Ishikawa (cell line): Measurements from ENCODE around the gene THEM4.
A peak's percentile ranks its signal among the peaks of the same experiment; 100 is the strongest.

Source experiments
- CEBPB ChIP-seq: IDR thresholded peaks from 2 replicates; pipeline ENCODE4 v1.6.1; 2012
- CREB1 ChIP-seq: IDR thresholded peaks from 2 replicates; pipeline ENCODE4 v1.6.1; 2012; ENCODE audit warnings: low read depth
- EGR1 ChIP-seq: IDR thresholded peaks from 2 replicates; pipeline ENCODE4 v1.6.1; 2012
- EP300 ChIP-seq: IDR thresholded peaks from 2 replicates; pipeline ENCODE4 v1.6.1; 2012; ENCODE audit warnings: borderline replicate concordance
- FOXM1 ChIP-seq: IDR thresholded peaks from 2 replicates; pipeline ENCODE4 v1.6.1; 2012; ENCODE audit warnings: low read depth, borderline replicate concordance
- NFIC ChIP-seq: IDR thresholded peaks from 2 replicates; pipeline ENCODE4 v1.6.1; 2012
- RAD21 ChIP-seq: IDR thresholded peaks from 2 replicates; pipeline ENCODE4 v1.6.1; 2012; ENCODE audit warnings: low read depth
- REST ChIP-seq: IDR thresholded peaks from 2 replicates; pipeline ENCODE4 v1.6.1; 2012; ENCODE audit warnings: low read depth, mild to moderate bottlenecking
- TAF1 ChIP-seq: IDR thresholded peaks from 2 replicates; pipeline ENCODE4 v1.6.1; 2012; ENCODE audit warnings: low read depth, mild to moderate bottlenecking
- TCF12 ChIP-seq: IDR thresholded peaks from 2 replicates; pipeline ENCODE4 v1.6.1; 2012; ENCODE audit warnings: low read depth
- TEAD4 ChIP-seq: IDR thresholded peaks from 2 replicates; pipeline ENCODE4 v1.6.1; 2012
- USF1 ChIP-seq: IDR thresholded peaks from 2 replicates; pipeline ENCODE4 v1.6.1; 2012
- YY1 ChIP-seq: IDR thresholded peaks from 2 replicates; pipeline ENCODE4 v1.6.1; 2012; ENCODE audit warnings: low read depth
- ZBTB7A ChIP-seq: IDR thresholded peaks from 2 replicates; pipeline ENCODE4 v1.6.1; 2012; ENCODE audit warnings: low read depth
- TF ChIP-seq, protein P1 (sequence below): IDR thresholded peaks from 2 replicates; pipeline ENCODE4 v1.6.1; 2012

Gene THEM4

GRCh38 chr1:151839457-151840403 lies 69.6 kb downstream of the THEM4 start, which contains the start of gene C2CD4D:
Gene C2CD4D, minus strand, starts transcription at chr1:151839820. Its CDS starts 831 bp downstream, at chr1:151838989.
- TF ChIP-seq TAF1 (peak; percentile 42; the same call in 1 of the 2 replicates), EP300 (no peak), ZBTB7A (peak; percentile 34; the same call in 1 of the 2 replicates), RAD21 (no peak), USF1 (no peak), TEAD4 (no peak), TCF12 (peak; percentile 27; the same call in 1 of the 2 replicates), CEBPB (no peak), YY1 (no peak), NFIC (no peak; the same call in 1 of the 2 replicates), EGR1 (no peak), REST (no peak), CREB1 (no peak), FOXM1 (no peak)
- TF ChIP-seq, protein P1, sequence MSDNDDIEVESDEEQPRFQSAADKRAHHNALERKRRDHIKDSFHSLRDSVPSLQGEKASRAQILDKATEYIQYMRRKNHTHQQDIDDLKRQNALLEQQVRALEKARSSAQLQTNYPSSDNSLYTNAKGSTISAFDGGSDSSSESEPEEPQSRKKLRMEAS, result peak; percentile 77

GRCh38 chr1:151839082-151839412 lies 70.3 kb downstream of the THEM4 start:
- TF ChIP-seq YY1 (no peak), TEAD4 (no peak), ZBTB7A (no peak), CREB1 (no peak), FOXM1 (no peak), REST (no peak), CEBPB (no peak), EP300 (no peak), EGR1 (no peak), TAF1 (no peak), NFIC (no peak), TCF12 (no peak)
- TF ChIP-seq, protein P1, result no peak

DNA sequence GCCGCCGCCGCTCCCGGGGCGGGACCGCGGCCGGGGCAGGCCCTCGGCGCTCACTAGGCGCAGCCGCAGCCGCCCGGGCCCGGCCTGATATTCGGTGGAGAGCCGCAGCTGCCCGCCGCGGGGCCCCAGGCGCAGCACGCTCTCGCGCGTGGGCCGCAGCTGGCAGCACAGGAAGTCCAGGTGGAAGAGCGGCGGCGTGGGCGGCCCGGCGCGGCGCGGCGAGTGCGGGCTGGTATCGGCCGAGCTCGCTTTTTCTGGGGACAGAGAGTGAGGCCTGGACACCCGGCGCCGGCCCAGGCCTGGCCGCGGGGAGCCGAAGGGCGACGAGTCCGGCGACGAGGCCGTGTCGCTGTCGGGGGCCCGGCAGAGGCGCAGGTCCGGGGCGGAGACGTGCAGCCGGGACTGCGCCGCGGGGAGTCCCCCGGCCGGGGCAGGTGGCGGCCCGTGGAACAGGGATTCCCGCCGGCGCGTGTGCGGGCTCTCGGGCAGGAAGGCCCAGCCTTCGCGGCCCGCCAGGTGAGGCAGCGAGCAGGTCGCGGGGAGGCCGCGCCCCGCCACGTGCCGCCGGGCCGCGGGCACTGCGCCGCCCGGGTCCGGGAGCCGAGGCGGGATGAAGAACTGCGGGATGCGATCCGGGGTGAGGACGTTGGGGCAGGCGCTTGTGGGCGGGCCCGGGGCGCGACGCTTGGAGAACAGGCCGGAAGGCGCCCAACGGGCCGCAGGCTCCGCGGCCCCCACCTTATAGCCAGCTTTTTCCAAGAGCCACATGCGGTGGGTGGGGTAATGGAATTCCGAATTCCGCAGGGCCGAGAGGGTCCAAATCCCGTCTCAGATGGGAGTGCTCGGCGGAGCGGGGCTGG lies 70.9 kb downstream of the THEM4 start:
- TF ChIP-seq USF1, result no peak
- TF ChIP-seq NFIC, result no peak
- no peak for TF ChIP-seq CEBPB
- TF ChIP-seq RAD21, result no peak
- no peak for TF ChIP-seq YY1
- TF ChIP-seq CREB1, result no peak
- TF ChIP-seq EP300, result no peak
- TF ChIP-seq EGR1, result no peak
- no peak for TF ChIP-seq TEAD4
- no peak for TF ChIP-seq TAF1
- TF ChIP-seq, protein P1, result no peak
- no peak for TF ChIP-seq REST
- no peak for TF ChIP-seq ZBTB7A
- no peak for TF ChIP-seq FOXM1
- TF ChIP-seq TCF12, result no peak
